Smooth muscle cell (in vitro differentiated cells): Measurements from ENCODE around the gene SRSF11. TPM values are rescaled to one million over a fixed set of nuclear protein-coding genes. Genes with fewer than 3 reads are reported as not detected.

Experiments
- DNase-seq: peaks from one replicate; lab custom pipeline; 2025; ENCODE audit not compliant: unreplicated experiment; lab: John Stamatoyannopoulos, UW
- H2AFZ ChIP-seq: fragments of 200-600 bp; sonication (generic); 2 replicates; pipeline ENCODE4 v1.6.0; 2016; ENCODE audit warnings: antibody characterized with exemption, low read depth, mild to moderate bottlenecking
- H3F3A ChIP-seq: fragments of 200-600 bp; sonication (generic); 2 replicates; pipeline ENCODE4 v1.6.0; 2017; ENCODE audit warnings: antibody characterized with exemption, low read depth
- H3K27ac ChIP-seq: fragments of 200-600 bp; sonication (generic); 2 replicates; pipeline ENCODE4 v1.5.1; 2016; ENCODE audit warnings: low read depth, mild to moderate bottlenecking
- H3K27me3 ChIP-seq: fragments of 200-600 bp; sonication (generic); 2 replicates; pipeline ENCODE4 v1.6.1; 2016; ENCODE audit warnings: low read depth, mild to moderate bottlenecking
- H3K36me3 ChIP-seq: fragments of 200-600 bp; sonication (generic); 2 replicates; pipeline ENCODE4 v1.5.1; 2016; ENCODE audit warnings: low read depth
- H3K4me1 ChIP-seq: fragments of 200-600 bp; sonication (generic); 2 replicates; pipeline ENCODE4 v1.5.1; 2016; ENCODE audit warnings: low read depth
- H3K4me2 ChIP-seq: fragments of 200-600 bp; sonication (generic); 2 replicates; pipeline ENCODE4 v1.6.0; 2016; ENCODE audit warnings: mild to moderate bottlenecking
- H3K4me3 ChIP-seq: fragments of 200-600 bp; sonication (generic); 2 replicates; pipeline ENCODE4 v1.5.1; 2016; ENCODE audit warnings: mild to moderate bottlenecking
- H3K79me2 ChIP-seq: fragments of 200-600 bp; sonication (generic); 2 replicates; pipeline ENCODE4 v1.6.0; 2016; ENCODE audit warnings: low read depth, mild to moderate bottlenecking
- H3K9ac ChIP-seq: fragments of 200-600 bp; sonication (generic); 2 replicates; pipeline ENCODE4 v1.6.0; 2016; ENCODE audit warnings: low read depth
- H3K9me3 ChIP-seq: fragments of 200-600 bp; sonication (generic); replicated peaks from 2 replicates; pipeline ENCODE4 v1.5.1; 2016; ENCODE audit warnings: low read depth
- H4K20me1 ChIP-seq: fragments of 200-600 bp; sonication (generic); 2 replicates; pipeline ENCODE4 v1.6.0; 2016; ENCODE audit warnings: low read depth
- WGBS: methylation state at CpG from one replicate; pipeline ENCODE4 v1.1.7; 2016; ENCODE audit warnings: low lambda C conversion rate; 5-methylcytosine and 5-hydroxymethylcytosine counted together
- polyA plus RNA-seq: library from polyadenylated mRNA; unstranded; fragments of >200 nt; fragmentation: Nextera tagmentation; extraction: Ambion mirVana; gene quantifications from 2 replicates; pipeline ENCODE4 v1.2.1, GENCODE V29; 2016
- total RNA-seq: library from RNA; depleted of rRNA; stranded (reverse); fragments of >200 nt; gene quantifications from 2 replicates; pipeline ENCODE4 v1.2.3, GENCODE V29; 2014
- TF ChIP-seq, protein P1 (sequence below): fragments of 200-600 bp; sonication (generic); IDR thresholded peaks from 2 replicates; pipeline ENCODE4 v1.5.1; 2017; ENCODE audit warnings: borderline replicate concordance, mild to moderate bottlenecking, antibody characterized with exemption; ENCODE audit not compliant: insufficient read depth, poor library complexity, severe bottlenecking

Gene SRSF11
- total and polyA plus RNA-seq, 2 experiments from 2014 or later = 155 to 211 TPM

DNA sequence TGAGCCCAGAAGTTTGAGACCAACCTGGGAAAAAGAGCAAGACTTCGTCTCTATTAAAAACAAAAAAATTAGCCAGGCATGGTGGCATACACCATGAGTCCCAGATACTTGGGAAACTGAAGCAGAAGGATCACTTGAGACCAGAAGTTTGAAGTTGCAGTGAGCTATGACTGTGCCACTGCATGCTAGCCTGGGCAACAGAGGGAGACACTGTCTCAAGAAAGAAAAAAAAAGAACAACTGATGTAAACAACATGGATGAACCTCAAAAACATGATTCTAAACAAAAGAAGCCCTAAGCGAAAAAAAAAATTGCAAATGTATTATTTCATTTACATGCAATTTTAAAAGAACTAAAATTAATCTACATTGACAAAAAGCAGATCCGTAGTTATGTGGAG is 24.8 kb upstream of the SRSF11 start:
- Histone ChIP-seq H3K4me3 (no peak overlapping the region), H3K9ac (no peak overlapping the region), H3K9me3 (no peaks in the 10 kb centered on the region), H3F3A (no peaks in the 10 kb centered on the region), H3K27me3 (no peaks in the 10 kb centered on the region), H2AFZ (no peak overlapping the region), H4K20me1 (peaks cover 60% of the 10 kb centered on the region), H3K36me3 (no peaks in the 10 kb centered on the region), H3K79me2 (peaks cover 98% of the 10 kb centered on the region), H3K4me2 (no peak overlapping the region), H3K27ac (no peak overlapping the region), H3K4me1 (no peaks in the 10 kb centered on the region)
- 92% methylated on average over 3 of the region's 3 CpGs for WGBS
- TF ChIP-seq, protein P1, sequence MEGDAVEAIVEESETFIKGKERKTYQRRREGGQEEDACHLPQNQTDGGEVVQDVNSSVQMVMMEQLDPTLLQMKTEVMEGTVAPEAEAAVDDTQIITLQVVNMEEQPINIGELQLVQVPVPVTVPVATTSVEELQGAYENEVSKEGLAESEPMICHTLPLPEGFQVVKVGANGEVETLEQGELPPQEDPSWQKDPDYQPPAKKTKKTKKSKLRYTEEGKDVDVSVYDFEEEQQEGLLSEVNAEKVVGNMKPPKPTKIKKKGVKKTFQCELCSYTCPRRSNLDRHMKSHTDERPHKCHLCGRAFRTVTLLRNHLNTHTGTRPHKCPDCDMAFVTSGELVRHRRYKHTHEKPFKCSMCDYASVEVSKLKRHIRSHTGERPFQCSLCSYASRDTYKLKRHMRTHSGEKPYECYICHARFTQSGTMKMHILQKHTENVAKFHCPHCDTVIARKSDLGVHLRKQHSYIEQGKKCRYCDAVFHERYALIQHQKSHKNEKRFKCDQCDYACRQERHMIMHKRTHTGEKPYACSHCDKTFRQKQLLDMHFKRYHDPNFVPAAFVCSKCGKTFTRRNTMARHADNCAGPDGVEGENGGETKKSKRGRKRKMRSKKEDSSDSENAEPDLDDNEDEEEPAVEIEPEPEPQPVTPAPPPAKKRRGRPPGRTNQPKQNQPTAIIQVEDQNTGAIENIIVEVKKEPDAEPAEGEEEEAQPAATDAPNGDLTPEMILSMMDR = no peak
- DNase-seq = no peak

DNA sequence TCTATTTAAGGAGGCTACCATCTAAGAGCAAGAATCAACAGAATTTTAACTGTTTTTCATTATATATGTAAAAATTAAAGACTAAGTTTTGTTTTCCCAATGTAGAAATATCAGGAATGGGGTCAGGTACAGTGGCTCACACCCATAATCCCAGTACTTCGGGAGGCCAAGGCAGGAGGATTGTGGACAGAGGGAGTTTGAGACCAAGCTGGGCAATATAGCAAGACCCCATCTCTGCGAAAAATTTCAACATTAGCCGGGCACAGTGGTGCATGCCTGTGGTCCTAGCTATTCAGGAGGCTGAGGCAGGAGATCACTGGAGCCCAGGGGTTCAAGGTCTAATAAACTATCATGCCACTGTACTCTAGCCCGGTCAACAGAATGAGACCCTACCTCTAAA is 21.1 kb upstream of the SRSF11 start:
- Histone ChIP-seq H3K4me1 (peaks cover 8% of the 10 kb centered on the region), H3K27ac (no peak overlapping the region), H3K9ac (no peak overlapping the region), H3K79me2 (peaks cover 99% of the 10 kb centered on the region), H3F3A (no peaks in the 10 kb centered on the region), H3K4me3 (no peak overlapping the region), H3K27me3 (no peaks in the 10 kb centered on the region), H3K9me3 (no peaks in the 10 kb centered on the region), H4K20me1 (peaks cover 25% of the 10 kb centered on the region), H3K4me2 (no peak overlapping the region), H2AFZ (no peak overlapping the region), H3K36me3 (no peaks in the 10 kb centered on the region)
- TF ChIP-seq, protein P1 = no peak
- WGBS = 95% methylated on average over 4 of the region's 4 CpGs
- no peak for DNase-seq

DNA sequence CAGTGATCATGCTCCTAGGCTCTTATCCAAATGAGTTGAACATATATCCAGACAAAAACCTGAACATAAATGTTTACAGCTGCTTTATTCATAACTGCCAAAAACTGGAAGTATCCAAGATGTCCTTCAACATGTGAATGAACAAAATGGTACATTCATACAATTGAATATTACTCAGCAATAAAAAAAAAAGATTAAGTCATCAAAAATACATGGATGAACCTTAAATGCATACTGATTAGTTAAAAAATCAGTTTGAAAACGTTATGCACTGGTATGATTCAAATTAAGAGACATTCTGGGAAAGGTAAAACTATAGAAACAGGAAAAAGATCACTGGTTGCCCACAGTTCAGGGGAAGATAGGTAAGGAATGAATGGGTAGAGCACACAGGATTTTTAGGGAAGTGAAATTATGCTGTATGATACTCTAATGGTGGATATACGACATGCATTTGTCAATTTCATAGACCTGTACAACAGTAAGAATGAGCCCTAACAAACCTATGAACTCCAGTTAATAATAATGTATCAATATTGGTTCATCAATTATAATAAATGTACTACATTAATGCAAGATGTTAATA is 18.9 kb upstream of the SRSF11 start:
- Histone ChIP-seq H3K4me2 (no peak overlapping the region), H3K36me3 (no peaks in the 10 kb centered on the region), H3K4me1 (peaks cover 17% of the 10 kb centered on the region), H3K79me2 (peaks cover 96% of the 10 kb centered on the region), H3K9ac (no peak overlapping the region), H4K20me1 (peaks cover 6% of the 10 kb centered on the region), H2AFZ (no peak overlapping the region), H3K9me3 (no peaks in the 10 kb centered on the region), H3K27ac (no peak overlapping the region), H3K27me3 (no peaks in the 10 kb centered on the region), H3K4me3 (no peak overlapping the region), H3F3A (peaks cover 8% of the 10 kb centered on the region)
- no peak for DNase-seq
- TF ChIP-seq, protein P1 = no peak
- 74% methylated on average over 2 of the region's 2 CpGs for WGBS

DNA sequence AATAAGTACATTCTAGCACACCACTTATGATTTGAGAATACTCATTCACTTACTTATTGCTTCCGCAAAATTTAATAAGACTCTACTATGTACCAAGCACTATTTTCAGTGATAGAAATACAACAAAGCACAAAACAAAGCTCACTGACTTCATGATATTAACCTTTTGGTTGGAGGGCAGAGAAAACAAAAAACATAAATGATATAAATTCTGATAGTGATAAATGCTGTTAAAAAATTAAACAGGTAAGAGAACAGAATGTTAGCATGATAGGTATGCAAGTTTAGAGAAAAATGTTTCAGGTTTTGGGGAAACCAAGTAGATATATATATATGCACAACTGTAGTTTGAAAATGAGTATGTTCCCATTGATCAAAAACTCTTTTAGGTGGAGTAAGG is 17.0 kb upstream of the SRSF11 start:
- H3K79me2 ChIP-seq = peaks cover 97% of the 10 kb centered on the region
- H3K9me3 ChIP-seq = no peaks in the 10 kb centered on the region
- peak overlapping the region; percentile 94 for H3K9ac ChIP-seq
- peak overlapping the region; percentile 97 for H3K4me2 ChIP-seq
- WGBS = 95% methylated on average over 1 of the region's 1 CpG
- H3K36me3 ChIP-seq = no peaks in the 10 kb centered on the region
- DNase-seq = no peak
- no peaks in the 10 kb centered on the region for H3K27me3 ChIP-seq
- peak overlapping the region; percentile 82 for H3K4me3 ChIP-seq
- no peak overlapping the region for H3K27ac ChIP-seq
- H4K20me1 ChIP-seq = peaks cover 6% of the 10 kb centered on the region
- H3K4me1 ChIP-seq = peaks cover 17% of the 10 kb centered on the region
- H2AFZ ChIP-seq = no peak overlapping the region
- TF ChIP-seq, protein P1 = no peak
- peaks cover 8% of the 10 kb centered on the region for H3F3A ChIP-seq
